Endothelial cell (in vitro differentiated cells): Measurements from ENCODE around the gene TBX15. TPM values are rescaled to one million over a fixed set of nuclear protein-coding genes. Genes with fewer than 3 reads are reported as not detected.

Experiments used
- DNase-seq: peaks from one replicate; pipeline ENCODE4 v3.0.0; 2021; ENCODE audit warnings: low spot score
- H3K27ac Mint-ChIP-seq: one replicate; pipeline ENCODE4 v1.8.0; 2021; ENCODE audit warnings: mixed read lengths, inconsistent platforms; ENCODE audit not compliant: unreplicated experiment
- H3K27me3 Mint-ChIP-seq: one replicate; pipeline ENCODE4 v1.8.0; 2021; ENCODE audit warnings: mild to moderate bottlenecking, moderate library complexity, mixed read lengths, inconsistent platforms; ENCODE audit not compliant: unreplicated experiment
- H3K36me3 Mint-ChIP-seq: one replicate; pipeline ENCODE4 v1.8.0; 2021; ENCODE audit warnings: mild to moderate bottlenecking, low read depth, mixed read lengths, inconsistent platforms; ENCODE audit not compliant: unreplicated experiment
- H3K4me1 Mint-ChIP-seq: one replicate; pipeline ENCODE4 v1.8.0; 2021; ENCODE audit warnings: mild to moderate bottlenecking, mixed read lengths, inconsistent platforms; ENCODE audit not compliant: unreplicated experiment
- H3K4me3 Mint-ChIP-seq: one replicate; pipeline ENCODE4 v1.8.0; 2021; ENCODE audit warnings: mild to moderate bottlenecking, mixed read lengths, inconsistent platforms; ENCODE audit not compliant: unreplicated experiment
- H3K9me3 Mint-ChIP-seq: one replicate; pipeline ENCODE4 v1.8.0; 2021; ENCODE audit warnings: mixed read lengths, inconsistent platforms; ENCODE audit not compliant: unreplicated experiment
- CTCF ChIP-seq: fragments of 200-600 bp; sonication (generic); IDR thresholded peaks from one replicate; pipeline ENCODE4 v1.5.0; 2021; ENCODE audit warnings: antibody characterized with exemption; ENCODE audit not compliant: unreplicated experiment
- total RNA-seq: library from RNA; stranded (reverse); fragmentation: NEBNext Ultra II Directional; extraction: Animal tissue kit (Norgen Biotek cat#: 25700); gene quantifications from one replicate; pipeline ENCODE4 v1.2.1, GENCODE V29; 2021; ENCODE audit not compliant: unreplicated experiment

The TBX15 gene
- total RNA-seq, 1 donor from 2014 or later, result 38.0 TPM

- H3K9me3 Mint-ChIP-seq, result no peaks in the 10 kb centered on the region
- no peak for TF ChIP-seq CTCF
- no peak overlapping the region for H3K27ac Mint-ChIP-seq
- H3K27me3 Mint-ChIP-seq, result peaks cover 34% of the 10 kb centered on the region
- peaks cover 60% of the 10 kb centered on the region for H3K4me1 Mint-ChIP-seq
- peaks cover 44% of the 10 kb centered on the region for H3K36me3 Mint-ChIP-seq
- peak overlapping the region; percentile 99 for H3K4me3 Mint-ChIP-seq
- DNase-seq, result no peak
Measured at GRCh38 chr1:118982821-118983557, 5.2 kb downstream of the TBX15 start.

DNA sequence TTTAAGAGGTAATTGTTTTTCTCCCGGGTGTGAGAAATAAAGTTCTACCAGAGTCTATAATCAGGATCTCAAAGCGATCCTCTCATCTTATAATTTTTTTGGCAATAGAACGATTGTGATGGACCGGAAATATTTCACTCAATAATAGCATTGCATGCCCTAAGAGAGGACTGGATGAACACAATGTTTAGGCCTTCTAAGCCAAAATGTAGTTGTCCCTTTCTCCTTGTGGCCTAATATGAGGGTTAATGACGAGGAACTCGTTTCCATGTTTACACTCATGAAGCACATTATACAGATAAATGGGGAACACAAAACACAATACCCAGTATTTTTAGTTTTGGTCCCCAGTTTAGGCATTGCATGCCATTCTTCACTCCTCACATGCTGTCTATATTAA, 5.9 kb downstream of the TBX15 start:
- no peak for TF ChIP-seq CTCF
- Mint-ChIP-seq H3K4me3 (no peak overlapping the region), H3K9me3 (no peaks in the 10 kb centered on the region), H3K27ac (no peak overlapping the region), H3K4me1 (peaks cover 60% of the 10 kb centered on the region), H3K36me3 (peaks cover 44% of the 10 kb centered on the region), H3K27me3 (peaks cover 34% of the 10 kb centered on the region)
- no peak for DNase-seq

DNA sequence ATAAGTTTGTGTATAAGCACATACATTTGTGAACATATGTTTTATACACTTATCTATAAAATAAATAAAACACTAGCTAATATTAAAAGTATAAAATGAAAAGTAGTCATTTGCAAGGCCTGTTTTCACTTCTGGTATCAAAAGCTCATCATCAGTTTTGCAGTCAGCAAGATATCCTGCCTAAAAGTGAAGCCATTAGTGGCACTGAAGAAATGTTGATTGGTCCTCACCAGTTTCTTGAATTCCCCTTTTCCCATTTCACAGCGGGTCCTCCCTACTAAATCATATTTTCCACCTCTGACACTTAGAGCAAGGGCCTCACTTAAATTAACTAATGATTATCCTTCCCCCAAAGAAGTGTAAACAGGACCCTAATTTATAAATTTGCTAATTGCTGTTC, 6.7 kb downstream of the TBX15 start:
- Mint-ChIP-seq H3K36me3 (peaks cover 36% of the 10 kb centered on the region), H3K4me3 (no peak overlapping the region), H3K9me3 (no peaks in the 10 kb centered on the region), H3K4me1 (peaks cover 55% of the 10 kb centered on the region), H3K27me3 (peaks cover 27% of the 10 kb centered on the region), H3K27ac (no peak overlapping the region)
- TF ChIP-seq CTCF, result no peak
- no peak for DNase-seq

- Mint-ChIP-seq H3K36me3 (peaks cover 26% of the 10 kb centered on the region), H3K27me3 (peaks cover 20% of the 10 kb centered on the region), H3K4me3 (peak overlapping the region; percentile 75), H3K9me3 (no peaks in the 10 kb centered on the region), H3K4me1 (peaks cover 53% of the 10 kb centered on the region), H3K27ac (peak overlapping the region; percentile 48)
- TF ChIP-seq CTCF, result no peak
- peak; percentile 53 for DNase-seq
Measured at GRCh38 chr1:118979754-118980575, 8.2 kb downstream of the TBX15 start.
